Prostate gland (tissue), 2 donors: ENCODE data around the gene CELA3A.

ENCODE experiments used
- POLR2AphosphoS5 ChIP-seq: sonication (generic); formaldehyde crosslinking; IDR thresholded peaks from one replicate; pipeline ENCODE4 v1.6.1; 2017; ENCODE audit warnings: antibody characterized with exemption
- TF ChIP-seq, protein P1 (sequence below), 4 experiments: fragments of 200-600 bp in 2 of 4; fragments of 450-650 bp in 2 of 4; sonication (generic) in 2 of 4; IDR thresholded peaks; 1 replicate in 3 of 4; 2 replicates in 1 of 4; pipeline ENCODE4 v1.5.1; 2016 to 2019; ENCODE audit warnings: antibody characterized with exemption in 4 of 4, mild to moderate bottlenecking in 2 of 4, moderate library complexity in 2 of 4

DNA sequence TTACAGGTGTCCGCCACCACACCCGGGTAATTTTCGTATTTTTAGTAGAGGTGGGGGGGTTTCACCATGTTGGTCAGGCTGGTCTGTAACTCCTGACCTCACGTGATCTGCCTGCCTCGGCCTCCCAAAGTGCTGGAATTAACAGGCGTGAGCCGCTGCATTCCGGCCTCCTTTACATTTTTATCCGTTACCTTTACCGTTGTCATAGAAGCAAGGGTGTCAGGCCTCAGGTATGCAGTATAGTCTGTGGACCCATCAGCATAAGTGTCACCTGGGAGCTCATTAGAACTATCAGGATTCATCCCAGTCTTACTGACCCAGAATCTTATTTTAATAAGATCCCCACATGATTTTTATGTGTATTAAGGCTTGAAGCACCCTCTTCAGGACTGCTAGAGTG, 56.4 kb downstream of the CELA3A start:
- TF ChIP-seq POLR2AphosphoS5 = no peak
- TF ChIP-seq, protein P1, sequence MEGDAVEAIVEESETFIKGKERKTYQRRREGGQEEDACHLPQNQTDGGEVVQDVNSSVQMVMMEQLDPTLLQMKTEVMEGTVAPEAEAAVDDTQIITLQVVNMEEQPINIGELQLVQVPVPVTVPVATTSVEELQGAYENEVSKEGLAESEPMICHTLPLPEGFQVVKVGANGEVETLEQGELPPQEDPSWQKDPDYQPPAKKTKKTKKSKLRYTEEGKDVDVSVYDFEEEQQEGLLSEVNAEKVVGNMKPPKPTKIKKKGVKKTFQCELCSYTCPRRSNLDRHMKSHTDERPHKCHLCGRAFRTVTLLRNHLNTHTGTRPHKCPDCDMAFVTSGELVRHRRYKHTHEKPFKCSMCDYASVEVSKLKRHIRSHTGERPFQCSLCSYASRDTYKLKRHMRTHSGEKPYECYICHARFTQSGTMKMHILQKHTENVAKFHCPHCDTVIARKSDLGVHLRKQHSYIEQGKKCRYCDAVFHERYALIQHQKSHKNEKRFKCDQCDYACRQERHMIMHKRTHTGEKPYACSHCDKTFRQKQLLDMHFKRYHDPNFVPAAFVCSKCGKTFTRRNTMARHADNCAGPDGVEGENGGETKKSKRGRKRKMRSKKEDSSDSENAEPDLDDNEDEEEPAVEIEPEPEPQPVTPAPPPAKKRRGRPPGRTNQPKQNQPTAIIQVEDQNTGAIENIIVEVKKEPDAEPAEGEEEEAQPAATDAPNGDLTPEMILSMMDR (IDR thresholded peaks at IDR 0.05) = no peak
